Thoracic aorta (tissue), 2 donors: ENCODE measurements around the gene EEF1AKMT3. TPM values are rescaled to one million over a fixed set of nuclear protein-coding genes. Genes with fewer than 3 reads are reported as not detected.

Source experiments
- ATAC-seq: fragments of 150-250 bp; one replicate; pipeline ENCODE4 v1.8.0; 2017; ENCODE audit warnings: low read depth; ENCODE audit not compliant: insufficient number of reproducible peaks, low FRiP score
- DNase-seq: peaks from one replicate; pipeline ENCODE4 v3.0.0-alpha.2; 2020; ENCODE audit warnings: low spot score
- H3K27ac ChIP-seq, 2 donors: fragments of 200-600 bp; sonication (generic); 1 replicate in 1 of 2; 2 replicates in 1 of 2; pipeline ENCODE4 v1.5.1; 2016; ENCODE audit warnings: mild to moderate bottlenecking in 2 of 2, moderate library complexity in 2 of 2
- H3K27me3 ChIP-seq: fragments of 200-600 bp; sonication (generic); replicated peaks from 2 replicates; pipeline ENCODE4 v1.6.0; 2016; ENCODE audit warnings: mild to moderate bottlenecking; ENCODE audit not compliant: insufficient read depth
- H3K36me3 ChIP-seq: fragments of 200-600 bp; sonication (generic); one replicate; pipeline ENCODE4 v1.5.1; 2016
- H3K4me1 ChIP-seq, 2 donors: fragments of 200-600 bp; sonication (generic); 1 replicate in 1 of 2; 2 replicates in 1 of 2; pipeline versions ENCODE4 v1.5.1 to v1.6.0; 2016; ENCODE audit warnings: low read depth in 2 of 2, mild to moderate bottlenecking in 1 of 2; ENCODE audit not compliant: control insufficient read depth in 1 of 2
- H3K4me3 ChIP-seq: fragments of 200-600 bp; sonication (generic); 2 replicates; pipeline ENCODE4 v1.5.1; 2016; ENCODE audit warnings: mild to moderate bottlenecking
- H3K9me3 ChIP-seq: fragments of 200-600 bp; sonication (generic); 2 replicates; pipeline ENCODE4 v1.5.1; 2016
- total RNA-seq, 2 donors: library from RNA; depleted of rRNA; stranded (reverse); fragments of >200 nt; gene quantifications; one replicate each; pipeline versions ENCODE4 v1.1.0 to v1.2.3, GENCODE V29; 2016
- TF ChIP-seq, protein P1 (sequence below): fragments of 200-600 bp; sonication (generic); IDR thresholded peaks from one replicate; pipeline ENCODE4 v1.5.1; 2019; ENCODE audit warnings: antibody characterized with exemption

The EEF1AKMT3 gene
- total RNA-seq, 2 donors from 2014 or later: 7.0 to 9.7 TPM

DNA sequence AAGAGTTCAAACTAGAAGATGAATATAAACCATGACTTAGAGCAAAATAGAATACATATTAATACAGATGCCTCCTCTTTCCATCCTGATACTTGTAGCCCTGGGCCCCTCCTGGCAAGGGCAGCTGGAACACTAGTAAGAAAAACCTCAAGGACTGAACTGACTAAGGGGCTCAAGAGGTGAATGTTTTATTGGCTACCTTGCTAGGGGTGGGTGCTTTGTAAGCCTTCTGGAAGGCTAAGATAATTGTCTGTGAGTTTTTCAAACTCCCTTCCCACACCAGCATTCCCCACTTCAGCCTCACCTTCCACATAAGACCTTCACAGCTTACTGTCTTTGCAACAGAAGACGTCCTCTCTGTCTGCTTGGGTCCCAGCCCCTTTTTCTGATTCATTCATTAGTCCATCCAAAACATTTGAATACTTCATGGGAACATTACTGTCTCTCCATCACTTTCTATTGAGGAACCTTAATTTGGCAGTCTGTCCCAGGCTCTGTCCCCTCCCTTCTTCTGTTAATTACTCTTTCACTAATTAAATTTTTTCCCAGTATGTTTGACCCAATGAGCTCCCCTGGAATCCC lies 18.6 kb upstream of the EEF1AKMT3 start:
- no peak for ATAC-seq
- Histone ChIP-seq H3K27me3 (no peaks in the 10 kb centered on the region), H3K9me3 (no peaks in the 10 kb centered on the region), H3K4me3 (peak overlapping the region; percentile 81), H3K36me3 (peaks cover 16% of the 10 kb centered on the region), H3K27ac (no peak overlapping the region), H3K4me1 (peaks cover 25 to 33% of the 10 kb centered on the region in 2 donors)
- no peak for DNase-seq
- TF ChIP-seq, protein P1, sequence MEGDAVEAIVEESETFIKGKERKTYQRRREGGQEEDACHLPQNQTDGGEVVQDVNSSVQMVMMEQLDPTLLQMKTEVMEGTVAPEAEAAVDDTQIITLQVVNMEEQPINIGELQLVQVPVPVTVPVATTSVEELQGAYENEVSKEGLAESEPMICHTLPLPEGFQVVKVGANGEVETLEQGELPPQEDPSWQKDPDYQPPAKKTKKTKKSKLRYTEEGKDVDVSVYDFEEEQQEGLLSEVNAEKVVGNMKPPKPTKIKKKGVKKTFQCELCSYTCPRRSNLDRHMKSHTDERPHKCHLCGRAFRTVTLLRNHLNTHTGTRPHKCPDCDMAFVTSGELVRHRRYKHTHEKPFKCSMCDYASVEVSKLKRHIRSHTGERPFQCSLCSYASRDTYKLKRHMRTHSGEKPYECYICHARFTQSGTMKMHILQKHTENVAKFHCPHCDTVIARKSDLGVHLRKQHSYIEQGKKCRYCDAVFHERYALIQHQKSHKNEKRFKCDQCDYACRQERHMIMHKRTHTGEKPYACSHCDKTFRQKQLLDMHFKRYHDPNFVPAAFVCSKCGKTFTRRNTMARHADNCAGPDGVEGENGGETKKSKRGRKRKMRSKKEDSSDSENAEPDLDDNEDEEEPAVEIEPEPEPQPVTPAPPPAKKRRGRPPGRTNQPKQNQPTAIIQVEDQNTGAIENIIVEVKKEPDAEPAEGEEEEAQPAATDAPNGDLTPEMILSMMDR: no peak

DNA sequence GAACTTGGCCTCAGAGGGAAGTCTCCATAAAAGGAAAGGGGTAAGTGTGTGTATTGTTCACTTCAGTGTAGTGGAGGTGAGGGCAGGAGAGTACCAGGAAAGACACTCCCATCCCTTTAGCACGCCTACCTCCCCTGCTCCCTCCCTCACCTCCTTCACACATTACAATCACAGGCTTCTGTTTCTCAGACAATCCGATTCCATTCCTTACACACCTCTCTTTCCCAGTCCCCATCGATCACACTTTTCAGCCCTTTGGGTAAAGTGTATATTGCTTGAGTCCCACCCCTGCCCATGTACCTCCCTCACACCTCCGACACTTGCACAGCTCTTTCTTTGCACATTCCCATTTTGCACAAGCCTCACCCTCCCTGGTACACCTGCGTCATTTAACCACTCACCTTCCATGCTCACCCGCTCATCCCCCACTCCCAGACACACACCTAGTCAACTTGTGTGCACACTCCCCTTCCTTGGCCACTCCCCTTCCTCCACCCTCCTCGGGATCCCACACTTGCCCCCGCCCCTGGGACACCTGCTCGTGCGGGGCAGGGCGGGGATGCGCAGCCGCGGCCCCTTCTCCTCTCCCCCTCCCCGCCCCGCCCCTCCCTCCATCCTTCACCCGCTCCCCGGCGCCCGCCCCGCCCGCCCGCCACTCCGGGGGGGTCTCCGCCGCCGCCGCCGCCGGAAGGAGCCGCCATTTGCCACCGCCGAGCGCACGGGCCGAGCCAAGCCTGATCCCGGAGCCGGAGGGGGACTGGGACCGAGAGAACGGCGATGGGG lies 17.8 kb upstream of the EEF1AKMT3 start, which contains the start of gene MARCHF9:
MARCHF9 (plus strand) TSS at position 693 of the 783 bp plus-strand sequence. CDS start 426 bp downstream, outside the sequence.
- Histone ChIP-seq H3K4me1 (peaks cover 25 to 33% of the 10 kb centered on the region in 2 donors), H3K9me3 (no peaks in the 10 kb centered on the region), H3K4me3 (peak within 1 kb of the TSS; percentile 81), H3K27ac (no peak within 1 kb of the TSS), H3K36me3 (peaks cover 14% of the 10 kb centered on the region), H3K27me3 (no peaks in the 10 kb centered on the region)
- DNase-seq: no peak
- TF ChIP-seq, protein P1: no peak
- ATAC-seq: no peak

GRCh38 chr12:57755194-57755453 lies 17.3 kb upstream of the EEF1AKMT3 start:
- TF ChIP-seq, protein P1: no peak
- H3K27me3 ChIP-seq: no peaks in the 10 kb centered on the region
- DNase-seq (no peak), ATAC-seq (no peak)
- no peak overlapping the region for H3K27ac ChIP-seq
- peaks cover 25 to 33% of the 10 kb centered on the region in 2 donors for H3K4me1 ChIP-seq
- H3K9me3 ChIP-seq: no peaks in the 10 kb centered on the region
- peak overlapping the region; percentile 81 for H3K4me3 ChIP-seq
- H3K36me3 ChIP-seq: peaks cover 14% of the 10 kb centered on the region

DNA sequence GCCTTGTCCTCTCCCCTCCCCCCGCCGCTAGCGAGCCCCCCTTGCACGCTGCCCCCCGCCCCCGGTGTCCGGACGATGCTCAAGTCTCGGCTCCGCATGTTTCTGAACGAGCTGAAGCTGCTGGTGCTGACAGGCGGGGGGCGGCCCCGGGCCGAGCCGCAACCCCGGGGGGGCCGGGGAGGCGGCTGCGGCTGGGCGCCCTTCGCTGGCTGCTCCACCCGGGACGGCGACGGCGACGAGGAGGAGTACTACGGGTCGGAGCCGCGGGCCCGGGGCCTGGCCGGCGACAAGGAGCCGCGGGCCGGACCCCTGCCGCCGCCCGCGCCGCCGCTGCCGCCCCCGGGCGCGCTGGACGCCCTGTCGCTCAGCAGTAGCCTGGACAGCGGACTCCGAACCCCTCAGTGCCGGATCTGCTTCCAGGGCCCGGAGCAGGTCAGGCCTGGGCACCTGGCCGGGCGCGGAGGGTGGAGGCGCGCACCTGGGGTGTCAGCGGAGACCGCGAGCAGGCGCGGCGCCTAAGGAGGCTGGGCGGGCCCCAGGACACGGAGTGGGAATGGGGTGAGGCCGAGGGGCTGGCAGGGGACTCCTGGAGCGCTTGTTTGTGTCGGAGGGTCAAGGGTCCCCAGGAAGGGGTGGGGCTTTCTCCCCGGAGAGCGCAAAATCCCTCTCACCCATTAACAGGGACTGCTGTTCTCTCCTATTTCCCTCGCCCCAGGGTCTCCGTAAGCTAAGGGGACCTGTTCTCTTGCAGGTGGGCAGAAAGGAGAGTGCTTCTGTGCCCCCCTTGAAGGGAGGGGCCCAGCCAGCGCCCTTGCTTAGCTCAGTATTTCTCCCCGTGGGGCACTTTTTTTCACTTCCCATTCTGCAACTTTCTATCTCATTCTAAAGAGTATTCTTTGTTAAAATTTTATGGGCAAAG lies 16.7 kb upstream of the EEF1AKMT3 start:
- Histone ChIP-seq H3K4me1 (peaks cover 25 to 32% of the 10 kb centered on the region in 2 donors), H3K27me3 (no peaks in the 10 kb centered on the region), H3K36me3 (peaks cover 14% of the 10 kb centered on the region), H3K9me3 (no peaks in the 10 kb centered on the region), H3K4me3 (peak overlapping the region; percentile 81), H3K27ac (no peak overlapping the region)
- DNase-seq: no peak
- TF ChIP-seq, protein P1: no peak
- ATAC-seq: no peak
